Dedifferentiated amniotic fluid mesenchymal stem cell (primary cell): Measurements from ENCODE around the gene TLE1.

Experiments used
- DNase-seq: peaks from one replicate; pipeline ENCODE4 v3.0.0-alpha.2; 2016; ENCODE audit errors: extremely low spot score

TLE1 gene

GRCh38 chr9:81686614-81687520 lies 2.5 kb downstream of the TLE1 start:
- peak; percentile 79 for DNase-seq

DNA sequence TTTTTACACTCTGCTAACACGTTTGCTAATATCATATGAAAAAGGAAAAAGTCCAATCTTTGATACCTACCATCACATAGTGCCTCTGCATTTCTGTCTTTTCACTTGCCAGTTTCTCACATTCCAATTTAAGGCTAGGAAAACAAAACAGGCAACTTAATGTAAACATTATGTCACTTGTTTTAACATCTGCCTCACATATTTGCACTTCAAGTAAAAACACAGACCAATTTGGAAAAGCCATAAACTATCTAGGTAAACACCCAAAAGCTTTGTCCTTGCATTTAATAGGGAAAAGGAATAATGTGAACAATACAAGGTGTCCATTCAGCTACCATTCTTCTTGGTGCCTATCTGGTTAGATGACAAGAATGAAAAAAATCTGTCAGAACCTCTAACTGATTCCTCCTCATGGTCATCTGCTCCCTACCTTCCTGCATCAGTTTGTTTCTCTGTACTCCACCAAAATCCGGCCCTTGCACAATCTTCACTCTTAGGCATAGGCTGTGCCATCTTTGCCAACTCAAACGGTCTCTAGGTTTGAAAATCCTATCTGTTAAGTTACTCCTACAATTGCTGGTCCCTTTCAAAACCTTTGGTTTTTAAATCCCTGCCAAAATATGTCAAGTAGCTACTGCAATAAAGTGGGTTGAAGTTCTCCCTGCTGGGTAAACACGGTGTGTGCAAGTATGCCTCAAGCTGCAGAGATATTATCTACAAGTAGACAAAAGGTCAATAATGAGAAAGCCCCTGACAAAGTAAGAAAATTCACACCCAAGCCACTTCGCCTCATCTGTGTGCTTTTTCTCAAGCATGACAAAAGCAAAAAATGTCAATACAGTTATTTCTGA lies 3.4 kb downstream of the TLE1 start:
- no peak for DNase-seq

DNA sequence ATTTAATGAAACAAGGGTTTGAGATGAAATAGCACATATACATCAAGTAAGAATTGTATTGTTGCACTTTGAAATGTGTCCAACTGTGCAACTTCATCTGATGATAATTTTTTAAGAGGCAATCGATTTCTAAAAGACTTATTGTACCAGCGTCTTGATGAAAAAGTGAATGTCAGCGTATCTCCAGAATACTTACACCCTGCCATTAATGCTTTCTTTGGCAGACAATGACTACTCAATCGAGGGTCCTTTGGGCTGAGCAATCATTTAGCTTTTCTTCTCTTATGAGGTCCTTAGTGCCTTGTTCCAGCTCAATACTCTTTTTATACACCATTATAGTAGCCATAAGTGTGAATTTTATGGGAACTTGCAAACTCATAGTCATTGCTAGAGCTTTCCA lies 4.7 kb downstream of the TLE1 start:
- DNase-seq, result no peak

DNA sequence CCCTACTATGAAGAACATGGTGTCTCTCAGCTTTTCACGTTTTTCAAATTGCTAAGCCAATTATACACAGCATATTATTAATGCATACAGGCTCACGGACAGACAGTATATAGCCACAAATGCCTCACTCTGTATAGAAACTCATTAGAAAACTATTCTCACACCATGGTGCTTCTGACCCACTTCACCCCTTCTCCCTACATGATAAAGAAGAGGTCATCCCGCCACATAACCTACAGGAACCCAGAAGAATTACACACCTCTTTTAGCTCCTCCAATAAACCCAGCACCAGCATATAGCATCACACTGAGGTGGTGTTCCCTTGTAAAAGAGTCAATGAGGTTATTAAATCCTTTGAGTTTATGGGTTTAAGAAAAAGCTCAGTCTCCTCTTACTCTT lies 5.6 kb downstream of the TLE1 start:
- no peak for DNase-seq

DNA sequence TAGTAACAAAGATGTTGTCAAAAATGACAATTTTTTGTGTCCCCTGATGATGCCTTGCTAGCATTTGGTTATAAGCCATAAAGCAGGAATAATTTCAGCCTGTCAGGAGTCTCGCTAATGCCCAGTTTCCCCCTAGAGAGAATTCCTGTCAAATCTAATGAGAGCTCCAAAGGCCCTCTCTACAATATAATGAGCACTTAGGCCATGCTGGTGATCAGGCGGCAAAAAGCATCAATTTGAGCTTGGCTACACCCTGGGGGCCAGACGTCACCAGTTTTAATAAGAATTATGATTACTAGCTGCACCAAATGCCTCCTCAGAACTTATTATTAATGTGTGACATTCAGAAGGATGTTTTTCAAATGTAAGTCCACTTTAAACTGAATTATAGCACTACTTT lies 6.1 kb downstream of the TLE1 start:
- no peak for DNase-seq

DNA sequence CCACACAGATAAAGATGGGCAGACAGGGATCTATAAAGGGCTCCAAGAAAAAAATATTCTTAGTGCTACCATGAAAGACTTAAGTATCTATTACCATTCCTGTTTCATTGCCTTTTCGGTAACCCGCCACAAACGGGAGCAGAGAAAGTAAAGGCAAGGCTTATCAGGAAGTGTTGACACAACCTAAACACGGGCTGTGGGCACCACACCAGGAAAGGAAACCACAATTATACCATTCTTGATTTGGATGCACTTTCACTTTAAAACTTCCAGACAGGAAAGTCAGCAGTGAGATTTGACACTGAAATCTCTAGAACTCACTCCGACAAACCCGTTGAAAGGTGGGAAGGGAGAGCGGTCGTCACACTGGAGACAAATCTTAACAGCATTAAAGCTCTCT lies 6.5 kb downstream of the TLE1 start:
- no peak for DNase-seq

DNA sequence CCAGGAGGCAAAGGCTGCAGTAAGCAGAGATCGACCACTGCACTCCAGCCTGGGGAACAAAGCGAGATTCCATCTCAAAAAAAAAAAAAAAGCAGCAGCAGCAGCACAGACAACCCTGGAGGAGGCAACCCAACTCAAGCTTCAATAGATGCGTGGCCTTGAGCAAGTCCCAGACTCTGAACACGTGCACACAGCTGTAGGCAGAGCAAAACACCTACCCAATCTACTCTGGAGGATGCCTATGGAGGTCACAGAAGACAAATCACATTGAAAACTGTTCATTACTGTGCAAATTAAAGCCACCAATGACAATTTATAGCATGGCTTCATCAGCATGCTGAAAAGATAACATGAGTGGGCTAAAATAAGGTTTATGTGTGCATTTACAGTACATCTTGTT lies 7.2 kb downstream of the TLE1 start:
- DNase-seq, result no peak

DNA sequence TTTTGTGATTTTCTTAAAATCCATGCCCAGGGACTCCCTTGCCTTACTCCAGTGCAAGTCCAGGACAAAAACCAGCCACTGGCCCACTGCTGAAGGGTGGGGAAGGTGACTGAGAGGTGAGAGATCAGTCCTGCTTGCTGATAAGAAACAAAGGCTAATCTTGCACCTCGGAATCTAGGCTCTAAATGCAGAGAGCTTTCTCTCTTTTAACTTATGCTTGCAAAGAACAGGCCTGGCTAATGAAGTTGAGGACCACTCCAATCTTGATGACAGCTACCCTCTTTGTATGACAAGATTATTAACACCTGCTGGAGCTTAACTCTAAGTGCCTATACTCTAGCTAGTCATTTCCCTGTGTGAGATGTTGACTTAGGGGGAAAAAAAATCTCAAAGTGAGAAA lies 8.8 kb downstream of the TLE1 start:
- no peak for DNase-seq

- no peak for DNase-seq
Measured at GRCh38 chr9:81680006-81680405, 9.3 kb downstream of the TLE1 start.

GRCh38 chr9:81678088-81678487 lies 11.3 kb downstream of the TLE1 start:
- DNase-seq, result no peak

DNA sequence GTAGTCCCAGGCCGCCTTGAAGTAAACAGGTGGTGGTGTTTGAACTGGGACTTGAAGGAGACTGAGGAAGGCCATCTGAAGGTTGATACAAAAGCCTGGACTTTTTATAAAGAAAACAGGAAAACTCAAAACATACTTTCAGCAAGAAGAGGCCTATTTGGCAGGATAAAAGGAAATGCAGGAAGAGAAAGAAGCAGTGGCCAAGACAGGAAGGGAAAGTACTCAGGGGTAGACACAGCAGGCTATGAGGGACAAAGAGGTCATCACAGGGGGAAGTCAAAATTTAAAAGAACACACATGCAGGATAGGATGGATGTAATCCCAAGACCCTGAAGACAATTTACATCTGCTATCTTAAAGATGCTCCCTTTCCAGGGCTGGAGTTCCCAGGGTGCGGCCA lies 13.0 kb downstream of the TLE1 start:
- DNase-seq, result no peak

DNA sequence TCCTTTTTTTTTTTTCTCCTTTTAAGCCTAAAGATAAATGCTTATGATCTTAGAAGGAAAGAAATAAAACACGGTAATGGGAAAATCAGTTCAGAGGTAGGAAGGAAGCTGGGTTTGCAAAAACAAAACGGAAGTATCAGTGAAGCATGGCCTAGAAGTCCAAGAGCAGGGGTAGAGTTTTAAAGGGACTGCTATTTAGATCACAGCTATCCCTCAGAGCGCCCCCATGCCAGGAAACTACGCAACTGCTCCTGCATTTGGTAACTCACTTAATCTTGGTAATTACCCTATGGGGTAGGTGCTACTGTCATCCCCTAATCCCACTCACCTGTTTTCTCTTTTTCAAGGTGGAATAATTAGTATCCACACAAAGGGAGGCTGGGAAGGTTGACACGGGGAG lies 16.0 kb downstream of the TLE1 start:
- DNase-seq, result no peak

GRCh38 chr9:81671880-81672280 lies 17.5 kb downstream of the TLE1 start:
- DNase-seq, result no peak

DNA sequence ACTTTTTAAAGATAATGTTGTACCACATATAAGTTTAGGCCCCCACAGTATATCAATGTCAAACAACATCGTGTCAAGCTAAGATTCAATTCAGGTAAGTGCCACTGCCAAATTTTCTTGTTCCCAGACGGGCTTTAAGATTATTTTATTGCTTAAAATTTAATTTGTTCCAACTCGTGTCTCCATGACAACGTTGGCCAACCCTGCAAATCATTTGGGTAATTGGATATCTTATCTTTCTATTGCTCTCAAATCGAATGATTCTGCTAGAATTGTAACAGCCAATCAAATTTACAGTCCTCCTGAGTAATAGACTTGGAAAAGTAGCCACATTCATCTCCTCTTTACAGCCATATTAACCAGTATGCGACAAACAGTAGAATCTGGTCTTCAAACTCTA lies 19.5 kb downstream of the TLE1 start:
- DNase-seq, result no peak

DNA sequence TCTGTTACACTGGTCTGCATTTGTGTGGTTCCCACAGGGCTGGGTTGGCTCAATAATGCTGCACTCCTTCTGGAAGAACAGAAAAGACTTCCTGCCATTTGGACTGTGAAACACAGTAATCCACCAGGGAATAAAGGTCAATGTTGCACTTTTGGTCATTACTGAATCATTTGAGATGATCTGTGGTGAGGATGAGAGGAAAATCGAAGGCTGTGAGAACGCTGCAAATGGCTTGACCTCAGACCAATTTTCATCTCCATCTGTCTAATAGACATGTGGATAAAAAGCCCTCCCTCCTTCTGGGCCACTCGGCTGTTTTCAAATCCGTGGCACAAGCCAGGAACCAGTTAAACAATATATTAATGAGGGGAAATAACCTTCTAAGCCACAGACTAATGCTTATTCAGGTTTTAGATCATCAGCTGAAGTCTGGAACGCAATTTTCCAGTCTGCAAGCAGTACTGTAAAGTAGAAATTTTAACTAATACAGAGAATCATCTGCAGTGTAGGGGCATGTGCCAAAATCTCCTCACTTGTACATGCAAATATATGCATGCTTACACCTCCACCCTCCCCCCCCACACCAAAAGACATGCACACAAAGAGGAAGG lies 20.2 kb downstream of the TLE1 start:
- no peak for DNase-seq

DNA sequence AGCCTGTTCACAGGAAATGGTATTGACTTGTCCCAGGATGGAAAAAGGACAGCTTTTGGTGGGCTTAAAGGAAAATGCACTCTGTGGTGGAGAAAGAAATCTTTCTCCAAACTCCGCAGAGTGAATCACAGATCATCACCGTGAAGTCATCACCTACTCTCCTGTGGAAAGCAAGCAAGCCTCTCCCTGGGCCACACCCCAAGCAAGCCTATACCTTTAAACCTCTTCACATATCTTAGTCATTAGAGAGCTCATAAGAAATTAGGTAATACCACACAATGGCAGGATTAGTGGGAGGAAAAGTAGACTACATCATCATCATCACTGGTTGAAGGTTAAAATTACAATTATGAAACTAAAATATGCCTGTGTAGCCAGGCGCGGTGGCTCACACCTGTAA lies 23.2 kb downstream of the TLE1 start:
- no peak for DNase-seq

DNA sequence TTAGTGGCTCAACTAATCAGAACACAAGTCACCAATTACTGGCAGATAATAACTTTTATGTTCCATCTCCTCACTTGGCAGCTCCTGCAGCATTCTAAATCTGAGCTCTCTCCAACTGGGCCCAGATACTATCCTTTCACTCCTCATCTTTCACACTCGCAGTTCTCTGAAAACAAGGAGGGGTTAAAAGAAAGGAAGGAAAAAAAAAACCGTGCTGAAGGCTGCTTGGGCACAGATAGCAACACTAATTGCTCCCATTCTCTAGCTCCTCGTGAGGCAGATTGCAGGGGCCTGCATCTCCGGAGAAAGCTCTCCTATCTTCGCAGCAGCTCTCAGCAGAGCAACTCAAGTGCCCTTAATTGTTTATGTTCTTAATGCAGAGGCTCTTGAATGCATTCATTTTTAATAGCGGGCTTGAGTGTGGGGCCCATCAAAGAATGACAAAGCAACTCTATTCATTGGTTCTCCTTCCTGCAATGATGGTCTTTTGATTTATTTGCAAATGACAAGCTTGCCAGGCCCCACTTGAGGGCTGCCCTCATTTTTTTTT lies 23.9 kb downstream of the TLE1 start:
- no peak for DNase-seq

DNA sequence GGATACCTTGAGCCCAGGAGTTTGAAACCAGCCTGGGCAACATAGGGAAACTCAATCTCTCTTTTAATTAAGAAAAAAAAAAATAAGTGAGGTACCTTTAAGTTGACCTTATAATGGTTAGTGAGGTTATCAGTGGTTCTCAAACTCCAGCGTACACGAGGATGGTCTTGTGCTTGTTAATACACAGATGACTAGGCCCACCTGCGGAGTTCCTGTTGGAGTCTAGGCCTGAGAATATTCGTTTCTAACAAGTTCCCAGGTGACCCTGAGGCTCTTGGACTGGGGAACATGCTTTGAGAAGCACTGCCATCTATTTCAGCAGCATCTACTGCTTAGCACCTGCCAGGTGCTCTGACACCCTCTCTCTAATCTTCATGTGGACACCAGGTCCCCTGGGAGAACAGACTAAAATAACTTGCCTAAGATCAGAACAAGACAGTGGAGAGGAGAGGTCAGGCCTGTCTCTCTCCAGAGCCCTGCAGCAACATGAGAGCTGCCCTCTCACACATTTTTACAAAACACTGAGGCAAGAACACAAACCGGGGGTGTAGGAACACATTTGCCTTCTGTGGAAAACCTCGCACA lies 24.6 kb downstream of the TLE1 start:
- no peak for DNase-seq

- no peak for DNase-seq
Measured at GRCh38 chr9:81661339-81661738, 28.0 kb downstream of the TLE1 start.

DNA sequence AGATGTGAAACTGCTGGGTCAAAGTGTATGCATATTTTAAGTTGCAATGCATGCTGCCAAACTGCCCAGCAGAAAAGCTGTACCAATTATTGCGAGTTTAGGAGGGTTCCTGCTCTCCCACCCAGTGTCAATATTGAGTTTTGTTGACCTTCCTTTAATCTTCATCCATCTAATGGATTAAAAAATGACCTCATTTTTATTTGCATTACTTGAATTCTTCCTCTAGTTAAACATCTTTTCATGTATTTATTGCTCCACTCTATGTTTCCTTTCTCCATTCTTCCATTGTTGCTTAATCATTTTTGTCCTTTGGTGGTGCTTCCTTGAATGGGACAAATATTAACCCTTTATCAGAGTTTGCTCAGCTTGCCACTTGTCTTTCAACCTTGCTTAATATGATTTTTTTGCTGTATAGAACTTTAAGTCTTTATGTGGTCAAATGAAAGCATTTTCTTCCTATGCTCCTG lies 32.4 kb downstream of the TLE1 start:
- no peak for DNase-seq

DNA sequence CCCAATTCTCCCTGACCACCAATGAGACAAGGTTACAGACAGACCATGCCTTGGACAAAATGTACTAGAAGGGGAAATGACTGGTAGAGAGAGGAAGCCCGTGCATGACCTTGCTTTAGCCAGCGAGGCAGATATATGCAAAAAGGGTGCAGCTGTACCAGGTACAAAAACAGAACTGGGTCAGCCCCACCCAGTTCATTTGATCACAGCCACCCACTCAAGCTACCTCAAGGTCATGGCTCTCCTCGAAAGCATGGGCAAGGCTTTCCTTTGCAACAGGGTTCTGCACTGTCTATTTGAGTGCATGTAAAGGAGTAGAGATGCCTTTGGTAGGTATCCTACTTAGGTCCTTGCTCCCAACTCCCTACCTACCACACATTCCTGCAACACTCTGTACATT lies 33.3 kb downstream of the TLE1 start:
- no peak for DNase-seq

DNA sequence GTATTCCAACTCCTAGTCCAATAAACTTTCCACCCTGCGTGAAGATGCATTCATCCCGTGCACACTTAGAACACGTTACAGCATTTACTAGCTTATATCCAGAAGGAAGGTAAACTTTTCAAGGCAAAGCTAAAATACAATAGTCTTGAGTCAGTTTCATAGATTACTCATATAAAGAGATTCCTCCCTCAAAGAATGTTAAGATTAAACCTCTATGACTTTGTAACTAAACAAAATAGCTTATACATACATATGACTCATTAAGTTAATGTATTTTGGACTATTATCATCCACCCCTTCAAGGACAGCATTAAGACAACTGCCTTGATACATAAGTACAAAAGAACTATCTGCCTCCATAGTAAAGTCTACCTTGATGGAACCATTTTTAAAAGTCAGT lies 36.1 kb downstream of the TLE1 start:
- no peak for DNase-seq
